22Rv1 (cell line): ENCODE results near the gene RAP1GAP.

Experiments
- H3K27ac ChIP-seq: fragments of 450-650 bp; 2 replicates; pipeline ENCODE4 v1.5.1; 2017
- CTCF ChIP-seq: fragments of 450-650 bp; IDR thresholded peaks from 2 replicates; pipeline ENCODE4 v1.5.1; 2017; ENCODE audit warnings: mild to moderate bottlenecking
- ZFX ChIP-seq: fragments of 450-650 bp; IDR thresholded peaks from 2 replicates; pipeline ENCODE4 v1.6.1; 2017; ENCODE audit warnings: antibody characterized with exemption, borderline replicate concordance

The RAP1GAP gene

GRCh38 chr1:21621761-21622436, 47.3 kb downstream of the RAP1GAP start:
- no peak for TF ChIP-seq ZFX
- no peak for TF ChIP-seq CTCF
- H3K27ac ChIP-seq, result peak overlapping the region; percentile 98

- peak overlapping the region; percentile 98 for H3K27ac ChIP-seq
- TF ChIP-seq CTCF, result no peak
- no peak for TF ChIP-seq ZFX
Measured at GRCh38 chr1:21621051-21621450, 48.1 kb downstream of the RAP1GAP start.

GRCh38 chr1:21620496-21620895, 48.7 kb downstream of the RAP1GAP start:
- TF ChIP-seq ZFX (no peak), CTCF (no peak)
- H3K27ac ChIP-seq, result peak overlapping the region; percentile 98

- peak overlapping the region; percentile 98; the same call in 1 of the 2 replicates for H3K27ac ChIP-seq
- TF ChIP-seq ZFX (no peak), CTCF (no peak)
Measured at GRCh38 chr1:21620011-21620410, 49.1 kb downstream of the RAP1GAP start.

- H3K27ac ChIP-seq, result no peak overlapping the region
Measured at GRCh38 chr1:21619375-21619947, 49.7 kb downstream of the RAP1GAP start.

GRCh38 chr1:21618561-21619374, 50.4 kb downstream of the RAP1GAP start:
- no peak overlapping the region for H3K27ac ChIP-seq
- TF ChIP-seq CTCF (no peak), ZFX (no peak)

More at GRCh38 chr1:21619375-21619947, 49.7 kb downstream of the RAP1GAP start:
- TF ChIP-seq ZFX (no peak), CTCF (no peak)
